GM19455 (cell line): Measurements from ENCODE around the gene CNTNAP4.

Source experiments
- ATAC-seq: cut with Tn5 transposase; IDR thresholded peaks from one replicate; pipeline ENCODE4 v1.9.1; 2021; ENCODE audit not compliant: unreplicated experiment

Gene CNTNAP4

DNA sequence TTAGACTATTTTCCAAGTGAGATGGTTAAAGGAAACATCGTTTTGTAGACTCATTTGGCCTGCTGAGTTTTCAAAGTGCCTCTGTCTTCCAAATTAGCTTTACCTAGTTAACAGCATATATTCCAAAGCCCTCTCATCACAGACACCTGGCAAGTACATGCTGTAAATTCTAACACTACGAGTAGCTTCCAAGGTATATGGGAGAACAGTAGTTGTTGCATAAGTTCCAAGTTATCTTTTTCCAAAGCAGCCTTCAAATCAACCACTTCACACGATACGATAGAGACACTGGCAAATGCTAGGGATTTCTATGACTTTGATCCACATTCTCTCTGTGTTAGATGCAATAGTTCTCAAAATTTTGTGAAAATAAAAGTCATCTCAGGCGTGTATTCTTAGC lies 299.3 kb downstream of the CNTNAP4 start:
- no peak for ATAC-seq

DNA sequence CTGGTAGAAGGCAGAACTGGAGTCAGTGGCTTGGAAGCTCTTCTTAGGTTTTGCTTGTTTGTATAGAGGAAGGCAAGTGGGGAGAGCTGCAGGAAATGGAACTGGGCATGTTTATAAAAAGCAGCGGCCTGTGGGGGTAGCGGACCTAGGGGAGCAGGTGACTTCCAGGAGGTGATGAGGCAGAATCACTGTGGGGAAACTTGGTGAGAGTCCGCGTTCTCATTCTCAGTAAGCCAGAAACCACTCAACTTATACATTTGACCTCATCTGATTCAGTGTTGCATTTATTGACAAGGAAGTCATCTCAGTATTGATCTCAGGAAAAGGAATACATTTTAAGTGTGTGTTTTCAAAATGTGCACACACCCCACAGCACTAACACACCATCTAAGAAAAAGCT lies 299.8 kb downstream of the CNTNAP4 start:
- peak; percentile 82 for ATAC-seq

DNA sequence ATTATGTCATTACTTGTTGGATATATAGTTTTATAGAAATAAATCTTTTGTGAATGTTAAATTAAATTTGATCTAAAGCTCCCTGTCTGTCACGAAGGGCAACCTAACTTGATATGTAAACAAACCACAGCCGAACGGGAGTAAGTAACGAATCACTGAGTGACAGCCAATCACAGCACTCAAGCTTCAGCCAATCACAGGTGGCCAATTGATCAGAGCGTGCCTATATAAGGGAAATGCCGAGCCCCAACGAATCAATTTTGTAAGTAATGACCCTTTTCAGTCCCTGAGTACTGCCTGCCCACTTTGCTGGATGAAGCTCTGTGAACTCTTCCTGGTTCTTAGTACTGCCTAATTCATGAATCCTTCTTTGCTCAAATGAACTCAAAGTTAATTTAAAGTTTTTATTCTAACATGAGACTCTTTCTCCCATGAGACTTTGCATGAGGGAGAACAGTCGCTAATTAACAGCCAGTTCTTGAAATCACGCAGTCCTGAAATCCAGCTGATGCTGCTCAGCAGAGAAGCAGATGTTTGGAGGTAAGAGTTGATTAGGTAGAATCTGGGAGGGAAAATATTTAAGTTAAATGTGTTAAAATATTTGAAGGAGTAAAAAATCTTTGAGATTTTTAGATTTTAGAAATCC lies 302.2 kb downstream of the CNTNAP4 start:
- no peak for ATAC-seq

GRCh38 chr16:76583466-76583865 lies 306.3 kb downstream of the CNTNAP4 start:
- no peak for ATAC-seq

DNA sequence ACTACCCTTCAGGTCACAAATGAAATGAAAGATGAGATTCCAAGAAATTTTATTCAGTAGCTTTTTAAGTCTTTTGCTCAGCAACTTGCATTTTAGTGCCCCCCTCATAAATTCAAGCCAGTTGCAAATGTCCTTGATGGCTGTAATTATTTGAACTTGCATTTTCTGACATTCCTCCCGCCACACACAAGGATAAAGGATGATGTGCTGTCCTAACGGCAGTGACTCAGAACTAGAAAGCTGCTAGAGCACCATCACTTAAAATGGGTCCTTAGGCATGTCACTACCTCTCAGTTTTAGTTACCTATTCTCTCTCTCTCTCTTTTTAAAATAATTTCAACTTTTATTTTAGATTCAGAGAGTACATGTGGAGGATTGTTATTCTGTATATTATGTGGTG lies 306.7 kb downstream of the CNTNAP4 start:
- ATAC-seq: no peak

DNA sequence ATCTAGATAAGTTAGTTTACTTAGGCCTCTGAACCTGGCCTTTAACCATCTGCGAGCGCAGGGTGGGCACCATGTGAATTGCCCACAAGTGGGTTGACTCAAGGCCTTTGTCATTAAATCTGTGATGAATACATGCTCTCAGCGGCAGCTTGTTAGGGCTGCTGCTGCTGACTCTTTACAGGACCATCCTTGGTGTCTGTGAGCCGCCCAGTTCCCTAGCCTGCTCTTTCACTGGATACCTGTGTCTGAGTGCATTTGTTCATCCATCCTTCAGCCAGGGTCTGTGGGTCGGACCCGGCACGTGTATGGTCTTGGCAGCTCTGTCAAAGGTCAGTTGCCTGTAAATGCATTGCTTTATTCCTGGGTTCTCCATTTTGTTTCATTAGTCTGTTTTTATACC lies 321.3 kb downstream of the CNTNAP4 start:
- no peak for ATAC-seq

GRCh38 chr16:76607317-76607716 lies 330.1 kb downstream of the CNTNAP4 start:
- no peak for ATAC-seq
